Activated CD8-positive, alpha-beta memory T cell treated with anti-CD3 and anti-CD28 coated beads for 36 hours (primary cell): ENCODE results near the gene LRRC15. TPM values are rescaled to one million over a fixed set of nuclear protein-coding genes. Genes with fewer than 3 reads are reported as not detected.

Source experiments
- CTCF ChIA-PET: fragments of 350-600 bp; sonication (Branson Sonifier 250); formaldehyde crosslinking; loops from one replicate; lab custom pipeline; 2021; ENCODE audit warnings: antibody characterized with exemption; lab: Charles Lee
- POLR2A ChIA-PET: fragments of 350-600 bp; sonication (Branson Sonifier 250); formaldehyde crosslinking; loops from one replicate; lab custom pipeline; 2021; ENCODE audit warnings: antibody characterized with exemption; lab: Charles Lee
- total RNA-seq, 2 experiments: library from RNA; stranded (reverse); gene quantifications; one replicate each; pipeline ENCODE4 v1.2.3, GENCODE V29; 2021

Gene LRRC15
- total RNA-seq, 2 experiments from 2014 or later, result not detected

- ChIA-PET CTCF (interaction anchor here (0.7 to 1.4 kb wide), 11 partner anchors 9 to 76 kb away, joined by 3 to 10 read pairs (median 3); partner anchors contain the start of gene GP5), POLR2A (no interaction called here)
Observed at GRCh38 chr3:194344012-194344411, 25.5 kb downstream of the LRRC15 start.

- ChIA-PET POLR2A (no interaction called here), CTCF (interaction anchor here (0.7 to 1.4 kb wide), 13 partner anchors 9 to 210 kb away, joined by 3 to 10 read pairs (median 3); partner anchors contain the start of gene GP5)
Observed at GRCh38 chr3:194343561-194343893, 26.0 kb downstream of the LRRC15 start.

- POLR2A ChIA-PET, result no interaction called here
- CTCF ChIA-PET, result interaction anchor here (0.7 to 1.4 kb wide), 13 partner anchors 9 to 209 kb away, joined by 3 to 10 read pairs (median 3); partner anchors contain the start of gene GP5
Observed at GRCh38 chr3:194342861-194343560, 26.5 kb downstream of the LRRC15 start.

- ChIA-PET POLR2A (no interaction called here), CTCF (interaction anchor here (0.6 kb wide), 1 partner anchor 260 kb away, joined by 3 read pairs; no protein-coding TSS in a partner anchor)
Observed at GRCh38 chr3:194340757-194341400, 28.7 kb downstream of the LRRC15 start.

GRCh38 chr3:194339840-194340239, 29.7 kb downstream of the LRRC15 start:
- CTCF ChIA-PET, result no interaction called here
- POLR2A ChIA-PET, result no interaction called here

- ChIA-PET POLR2A (no interaction called here), CTCF (interaction anchor here (0.7 to 0.9 kb wide), 2 partner anchors 58 to 442 kb away, joined by 3 to 4 read pairs; no protein-coding TSS in a partner anchor)
Observed at GRCh38 chr3:194339356-194339755, 30.2 kb downstream of the LRRC15 start.

- ChIA-PET CTCF (no interaction called here), POLR2A (no interaction called here)
Observed at GRCh38 chr3:194337965-194338753, 31.4 kb downstream of the LRRC15 start.

- ChIA-PET POLR2A (no interaction called here), CTCF (interaction anchor here (1.0 to 2.2 kb wide), 4 partner anchors 26 to 582 kb away, joined by 3 to 5 read pairs (median 3); partner anchors contain the start of gene GP5)
Observed at GRCh38 chr3:194336601-194337355, 32.8 kb downstream of the LRRC15 start.

- CTCF ChIA-PET, result interaction anchor here (0.5 to 2.7 kb wide), 13 partner anchors 8 to 553 kb away, joined by 3 to 10 read pairs (median 4); no protein-coding TSS in a partner anchor
- POLR2A ChIA-PET, result interaction anchor here (0.6 kb wide), 1 partner anchor 224 kb away, joined by 3 read pairs; no protein-coding TSS in a partner anchor
Observed at GRCh38 chr3:194333981-194334320, 35.6 kb downstream of the LRRC15 start.

GRCh38 chr3:194333212-194333980, 36.1 kb downstream of the LRRC15 start:
- ChIA-PET POLR2A (interaction anchor here (0.5 to 0.6 kb wide), 2 partner anchors 224 to 312 kb away, joined by 3 to 5 read pairs; no protein-coding TSS in a partner anchor), CTCF (interaction anchor here (0.5 to 2.7 kb wide), 15 partner anchors 9 to 553 kb away, joined by 3 to 10 read pairs (median 4); no protein-coding TSS in a partner anchor)

GRCh38 chr3:194332858-194333211, 36.7 kb downstream of the LRRC15 start:
- ChIA-PET CTCF (interaction anchor here (0.9 to 2.7 kb wide), 5 partner anchors 10 to 268 kb away, joined by 3 to 10 read pairs (median 3); no protein-coding TSS in a partner anchor), POLR2A (no interaction called here)

- ChIA-PET CTCF (interaction anchor here (1.1 kb wide), 1 partner anchor 13 kb away, joined by 4 read pairs; no protein-coding TSS in a partner anchor), POLR2A (no interaction called here)
Observed at GRCh38 chr3:194330579-194330978, 39.0 kb downstream of the LRRC15 start.

- ChIA-PET CTCF (interaction anchor here (1.1 kb wide), 1 partner anchor 13 kb away, joined by 4 read pairs; no protein-coding TSS in a partner anchor), POLR2A (no interaction called here)
Observed at GRCh38 chr3:194330160-194330559, 39.4 kb downstream of the LRRC15 start.

GRCh38 chr3:194329583-194329965, 40.0 kb downstream of the LRRC15 start:
- ChIA-PET CTCF (no interaction called here), POLR2A (no interaction called here)

- CTCF ChIA-PET, result interaction anchor here (0.7 to 1.4 kb wide), 2 partner anchors 14 to 15 kb away, joined by 3 read pairs; no protein-coding TSS in a partner anchor
- POLR2A ChIA-PET, result no interaction called here
Observed at GRCh38 chr3:194328942-194329582, 40.5 kb downstream of the LRRC15 start.

GRCh38 chr3:194328053-194328657, 41.4 kb downstream of the LRRC15 start:
- ChIA-PET CTCF (interaction anchor here (1.4 kb wide), 1 partner anchor 16 kb away, joined by 3 read pairs; no protein-coding TSS in a partner anchor), POLR2A (no interaction called here)
